Raji (cell line): Measurements from ENCODE around the gene TRIM25.
A peak's percentile ranks its signal among the peaks of the same experiment; 100 is the strongest.

Experiments
- POLR2A ChIP-seq: IDR thresholded peaks from 2 replicates; pipeline ENCODE4 v1.6.1; 2011; ENCODE audit warnings: low read depth, low read length, control low read depth; ENCODE audit not compliant: insufficient read depth

Gene TRIM25

GRCh38 chr17:56912105-56912999 lies 1.5 kb downstream of the TRIM25 start:
- TF ChIP-seq POLR2A: no peak

GRCh38 chr17:56910509-56911235 lies 3.2 kb downstream of the TRIM25 start:
- no peak for TF ChIP-seq POLR2A

- no peak for TF ChIP-seq POLR2A
Measured at GRCh38 chr17:56909742-56910508, 3.9 kb downstream of the TRIM25 start.

GRCh38 chr17:56908001-56908542 lies 5.8 kb downstream of the TRIM25 start:
- no peak for TF ChIP-seq POLR2A

GRCh38 chr17:56903560-56903959 lies 10.3 kb downstream of the TRIM25 start:
- TF ChIP-seq POLR2A: no peak

GRCh38 chr17:56902348-56902747 lies 11.5 kb downstream of the TRIM25 start:
- no peak for TF ChIP-seq POLR2A

GRCh38 chr17:56899403-56899802 lies 14.4 kb downstream of the TRIM25 start:
- TF ChIP-seq POLR2A: no peak

GRCh38 chr17:56898874-56899273 lies 15.0 kb downstream of the TRIM25 start:
- no peak for TF ChIP-seq POLR2A

- 0 out of 2 replicates have a peak, but pooled peaks have one; percentile 13 for TF ChIP-seq POLR2A
Measured at GRCh38 chr17:56897646-56898424, 16.0 kb downstream of the TRIM25 start.

GRCh38 chr17:56896968-56897359 lies 16.9 kb downstream of the TRIM25 start:
- TF ChIP-seq POLR2A: no peak

GRCh38 chr17:56896217-56896967 lies 17.5 kb downstream of the TRIM25 start:
- TF ChIP-seq POLR2A: no peak

- no peak for TF ChIP-seq POLR2A
Measured at GRCh38 chr17:56894859-56895455, 18.9 kb downstream of the TRIM25 start.

- TF ChIP-seq POLR2A: no peak
Measured at GRCh38 chr17:56893503-56893902, 20.3 kb downstream of the TRIM25 start.
